ENCODE data around the gene ZMAT1.

ZMAT1 gene

DNA sequence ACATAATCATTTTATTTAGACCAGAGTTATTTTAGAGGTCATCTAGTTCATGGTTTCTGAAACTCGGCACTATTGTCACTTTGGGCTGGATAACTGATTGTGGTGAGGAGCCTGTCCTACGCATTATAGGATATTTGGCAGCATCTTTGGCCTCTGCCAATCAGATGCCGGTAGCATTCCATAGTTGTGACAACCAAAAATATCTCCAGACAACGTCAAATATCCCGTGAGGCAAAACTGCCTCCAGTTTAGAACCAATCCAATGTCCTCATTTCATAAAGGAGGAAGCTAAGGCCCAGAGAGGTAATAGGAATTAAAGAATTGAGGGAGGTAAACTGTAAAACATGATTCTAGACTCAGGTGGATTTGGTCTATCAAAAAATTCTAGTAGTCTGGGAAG lies 6.1 kb downstream of the ZMAT1 start:
- Histone ChIP-seq H3K9ac (ENCODE audit: low read depth, low read length, poor library complexity, severe bottlenecking) (no peak overlapping the region), H3K27me3 (ENCODE audit: insufficient read depth, low read length, poor library complexity, severe bottlenecking) (no peaks in the 10 kb centered on the region), H3K9me3 (ENCODE audit: insufficient read depth, low read depth, low read length) (no peaks in the 10 kb centered on the region), H3K36me3 (ENCODE audit: insufficient read depth, low read length) (no peaks in the 10 kb centered on the region), H2AFZ (ENCODE audit: low read length) (no peak overlapping the region), H3K4me1 (ENCODE audit: insufficient read depth, low read length, poor library complexity, severe bottlenecking) (no peaks in the 10 kb centered on the region), H3K4me3 (ENCODE audit: low read length, poor library complexity, severe bottlenecking) (no peak overlapping the region), H3K79me2 (ENCODE audit: insufficient read depth, low read length) (0 out of 2 replicates have a peak, but pooled peaks cover 4% of the 10 kb centered on the region), H3K4me2 (ENCODE audit: low read depth, low read length, poor library complexity, severe bottlenecking) (no peak overlapping the region), H3F3A (ENCODE audit: low read depth) (no peaks in the 10 kb centered on the region), H3K9me2 (replicated peaks; ENCODE audit: low read depth, low read length) (no peaks in the 10 kb centered on the region), H4K20me1 (ENCODE audit: insufficient read depth, low read length, poor library complexity, severe bottlenecking) (no peaks in the 10 kb centered on the region)
- TF ChIP-seq, protein P1, sequence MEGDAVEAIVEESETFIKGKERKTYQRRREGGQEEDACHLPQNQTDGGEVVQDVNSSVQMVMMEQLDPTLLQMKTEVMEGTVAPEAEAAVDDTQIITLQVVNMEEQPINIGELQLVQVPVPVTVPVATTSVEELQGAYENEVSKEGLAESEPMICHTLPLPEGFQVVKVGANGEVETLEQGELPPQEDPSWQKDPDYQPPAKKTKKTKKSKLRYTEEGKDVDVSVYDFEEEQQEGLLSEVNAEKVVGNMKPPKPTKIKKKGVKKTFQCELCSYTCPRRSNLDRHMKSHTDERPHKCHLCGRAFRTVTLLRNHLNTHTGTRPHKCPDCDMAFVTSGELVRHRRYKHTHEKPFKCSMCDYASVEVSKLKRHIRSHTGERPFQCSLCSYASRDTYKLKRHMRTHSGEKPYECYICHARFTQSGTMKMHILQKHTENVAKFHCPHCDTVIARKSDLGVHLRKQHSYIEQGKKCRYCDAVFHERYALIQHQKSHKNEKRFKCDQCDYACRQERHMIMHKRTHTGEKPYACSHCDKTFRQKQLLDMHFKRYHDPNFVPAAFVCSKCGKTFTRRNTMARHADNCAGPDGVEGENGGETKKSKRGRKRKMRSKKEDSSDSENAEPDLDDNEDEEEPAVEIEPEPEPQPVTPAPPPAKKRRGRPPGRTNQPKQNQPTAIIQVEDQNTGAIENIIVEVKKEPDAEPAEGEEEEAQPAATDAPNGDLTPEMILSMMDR (conservative IDR thresholded peaks at IDR 0.05; ENCODE audit: low read length), result no peak
- no peak for TF ChIP-seq EZH2phosphoT487 (IDR thresholded peaks at IDR 0.05; ENCODE audit: borderline replicate concordance)

DNA sequence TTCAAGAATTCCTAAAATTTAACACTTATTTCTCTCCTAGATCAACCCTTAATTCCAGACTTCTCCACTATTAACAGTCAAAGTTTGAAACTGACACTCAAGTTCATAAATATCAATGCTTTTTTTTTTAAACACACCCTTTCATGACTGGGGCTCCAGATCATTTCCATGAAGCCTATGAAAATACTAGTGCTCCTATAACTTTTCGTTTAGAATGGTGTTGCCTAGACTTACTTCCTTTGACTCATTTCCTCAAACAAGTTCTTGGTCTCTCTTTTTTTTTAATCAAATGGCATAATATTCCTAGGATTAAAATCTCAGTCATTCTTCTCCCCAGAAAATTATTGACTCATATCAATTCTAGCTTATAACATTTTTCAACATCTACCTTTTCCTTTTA lies 13.1 kb downstream of the ZMAT1 start:
- TF ChIP-seq, protein P1 (conservative IDR thresholded peaks at IDR 0.05; ENCODE audit: low read length), result no peak
- TF ChIP-seq EZH2phosphoT487 (IDR thresholded peaks at IDR 0.05; ENCODE audit: borderline replicate concordance), result no peak
- no peaks in the 10 kb centered on the region for H4K20me1 ChIP-seq (ENCODE audit: insufficient read depth, low read length, poor library complexity, severe bottlenecking)
- H3K4me2 ChIP-seq (ENCODE audit: low read depth, low read length, poor library complexity, severe bottlenecking), result no peak overlapping the region

DNA sequence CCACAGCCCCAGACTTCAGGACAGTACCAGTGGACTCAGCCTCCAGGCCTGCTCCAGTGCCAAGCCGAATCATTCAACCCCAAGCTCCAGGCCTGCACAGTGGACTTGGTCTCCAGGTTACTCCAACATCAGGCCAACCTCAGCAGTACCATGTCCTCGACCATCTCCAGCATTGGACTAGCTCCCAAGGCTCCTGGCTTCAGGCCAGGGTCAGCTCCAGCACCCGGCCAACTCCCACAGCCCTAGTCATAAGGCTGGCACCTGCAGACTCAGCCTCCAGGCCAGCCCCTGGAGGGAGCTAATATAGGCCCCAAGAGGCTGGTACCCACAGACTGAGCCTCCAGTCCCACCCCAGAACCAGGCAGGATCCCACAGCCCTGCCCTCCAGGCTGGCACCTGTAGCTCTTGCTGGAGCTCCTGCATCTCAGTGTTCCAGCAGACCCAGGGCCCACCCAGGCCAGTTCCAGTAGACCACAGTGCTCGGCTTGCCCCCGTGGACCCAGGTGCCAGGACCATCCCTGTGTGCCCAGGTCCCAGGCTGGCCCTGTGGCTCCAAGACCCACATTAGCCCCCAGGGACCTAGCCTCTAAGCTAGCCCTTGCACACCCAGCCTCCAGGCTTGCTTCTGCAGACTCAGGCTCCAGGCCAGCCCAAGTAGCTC lies 25.6 kb downstream of the ZMAT1 start:
- Histone ChIP-seq H3F3A (ENCODE audit: low read depth) (no peaks in the 10 kb centered on the region), H3K4me2 (ENCODE audit: low read depth, low read length, poor library complexity, severe bottlenecking) (no peak overlapping the region), H4K20me1 (ENCODE audit: insufficient read depth, low read length, poor library complexity, severe bottlenecking) (no peaks in the 10 kb centered on the region)

More for the DNA sequence above, 13.1 kb downstream of the ZMAT1 start:
- H3F3A ChIP-seq (ENCODE audit: low read depth), result no peaks in the 10 kb centered on the region
- H3K9me3 ChIP-seq (ENCODE audit: insufficient read depth, low read depth, low read length), result no peaks in the 10 kb centered on the region
- H3K79me2 ChIP-seq (ENCODE audit: insufficient read depth, low read length), result no peaks in the 10 kb centered on the region
- H3K9me2 ChIP-seq (replicated peaks; ENCODE audit: low read depth, low read length), result no peaks in the 10 kb centered on the region
- no peak overlapping the region for H3K9ac ChIP-seq (ENCODE audit: low read depth, low read length, poor library complexity, severe bottlenecking)
- no peaks in the 10 kb centered on the region for H3K27me3 ChIP-seq (ENCODE audit: insufficient read depth, low read length, poor library complexity, severe bottlenecking)
- no peaks in the 10 kb centered on the region for H3K36me3 ChIP-seq (ENCODE audit: insufficient read depth, low read length)
- H3K4me3 ChIP-seq (ENCODE audit: low read length, poor library complexity, severe bottlenecking), result no peak overlapping the region
- H3K4me1 ChIP-seq (ENCODE audit: insufficient read depth, low read length, poor library complexity, severe bottlenecking), result no peaks in the 10 kb centered on the region
- H2AFZ ChIP-seq (ENCODE audit: low read length), result no peak overlapping the region

More for the DNA sequence above, 25.6 kb downstream of the ZMAT1 start:
- Histone ChIP-seq H2AFZ (ENCODE audit: low read length) (no peak overlapping the region), H3K79me2 (ENCODE audit: insufficient read depth, low read length) (no peaks in the 10 kb centered on the region), H3K9me2 (replicated peaks; ENCODE audit: low read depth, low read length) (no peaks in the 10 kb centered on the region), H3K36me3 (ENCODE audit: insufficient read depth, low read length) (no peaks in the 10 kb centered on the region), H3K4me1 (ENCODE audit: insufficient read depth, low read length, poor library complexity, severe bottlenecking) (no peaks in the 10 kb centered on the region), H3K4me3 (ENCODE audit: low read length, poor library complexity, severe bottlenecking) (no peak overlapping the region), H3K27me3 (ENCODE audit: insufficient read depth, low read length, poor library complexity, severe bottlenecking) (no peaks in the 10 kb centered on the region), H3K9ac (ENCODE audit: low read depth, low read length, poor library complexity, severe bottlenecking) (no peak overlapping the region), H3K9me3 (ENCODE audit: insufficient read depth, low read depth, low read length) (no peaks in the 10 kb centered on the region)
- TF ChIP-seq, protein P1 (conservative IDR thresholded peaks at IDR 0.05; ENCODE audit: low read length), result no peak
- TF ChIP-seq EZH2phosphoT487 (IDR thresholded peaks at IDR 0.05; ENCODE audit: borderline replicate concordance), result no peak
